Hepatocyte (in vitro differentiated cells): Measurements from ENCODE around the gene SCRT2.

Experiments used
- CTCF ChIP-seq: fragments of 200-600 bp; sonication (generic); IDR thresholded peaks from 2 replicates; pipeline ENCODE4 v1.5.1; 2016; ENCODE audit warnings: antibody characterized with exemption, mild to moderate bottlenecking; ENCODE audit not compliant: poor library complexity
- EZH2 ChIP-seq: fragments of 200-600 bp; sonication (generic); IDR thresholded peaks from 2 replicates; pipeline ENCODE4 v1.6.1; 2016; ENCODE audit warnings: antibody characterized with exemption, mild to moderate bottlenecking, borderline replicate concordance
- EZH2phosphoT487 ChIP-seq: fragments of 200-600 bp; sonication (generic); IDR thresholded peaks from one replicate; pipeline ENCODE4 v1.6.1; 2018; ENCODE audit warnings: antibody characterized with exemption, mild to moderate bottlenecking, low read depth, moderate library complexity; ENCODE audit not compliant: unreplicated experiment, severe bottlenecking

GRCh38 chr20:673603-674001, 2.0 kb downstream of the SCRT2 start:
- TF ChIP-seq CTCF: no peak
- TF ChIP-seq EZH2phosphoT487: no peak
- TF ChIP-seq EZH2: no peak
